Activated CD8-positive, alpha-beta T cell treated with anti-CD3 and anti-CD28 coated beads, Interleukin-2, amount 10 ng/mL, durations not matched to agents 7 days and 5 days (primary cell): ENCODE data around the gene C2CD5. TPM values are rescaled to one million over a fixed set of nuclear protein-coding genes. Genes with fewer than 3 reads are reported as not detected.
"Not testable (repeated sequence)": the region's sequence is repeated elsewhere in the genome, so short reads cannot be mapped to it uniquely, and the experiment has no call there.

Source experiments
- ATAC-seq: fragments of 150-1000 bp; cut with Tn5 transposase; one replicate; pipeline ENCODE4 v1.10.0; 2021; ENCODE audit warnings: moderate library complexity
- CTCF ChIA-PET: fragments of 350-600 bp; sonication (Branson Sonifier 250); formaldehyde crosslinking; loops from one replicate; lab custom pipeline; 2021; ENCODE audit warnings: antibody characterized with exemption; lab: Charles Lee
- POLR2A ChIA-PET: fragments of 350-600 bp; sonication (Branson Sonifier 250); formaldehyde crosslinking; loops from one replicate; lab custom pipeline; 2021; ENCODE audit warnings: antibody characterized with exemption; lab: Charles Lee
- DNase-seq: peaks from one replicate; pipeline ENCODE4 v3.0.0-alpha.2; 2020
- H3K27ac Mint-ChIP-seq: one replicate; pipeline ENCODE4 v1.8.0; 2021; ENCODE audit warnings: mild to moderate bottlenecking, mixed read lengths
- H3K27me3 Mint-ChIP-seq: one replicate; pipeline ENCODE4 v1.8.0; 2021; ENCODE audit warnings: low read depth, mixed read lengths
- H3K36me3 Mint-ChIP-seq: one replicate; pipeline ENCODE4 v1.8.0; 2021; ENCODE audit warnings: low read depth, mixed read lengths
- H3K4me1 Mint-ChIP-seq: one replicate; pipeline ENCODE4 v1.8.0; 2021; ENCODE audit warnings: low read depth, mixed read lengths
- H3K4me3 Mint-ChIP-seq: one replicate; pipeline ENCODE4 v1.8.0; 2021; ENCODE audit warnings: mild to moderate bottlenecking, mixed read lengths
- H3K9me3 Mint-ChIP-seq: one replicate; pipeline ENCODE4 v1.8.0; 2022; ENCODE audit warnings: mixed read lengths; ENCODE audit not compliant: insufficient read depth
- total RNA-seq, 2 experiments: library from RNA; stranded (reverse); gene quantifications; one replicate each; pipeline ENCODE4 v1.2.3, GENCODE V29; 2021

C2CD5 gene
- total RNA-seq, 2 experiments from 2014 or later = 44.6 to 50.6 TPM

- H3K9me3 Mint-ChIP-seq = no peaks in the 10 kb centered on the region
- H3K27me3 Mint-ChIP-seq = peaks cover under 1% of the 10 kb centered on the region
- peaks cover 4% of the 10 kb centered on the region for H3K36me3 Mint-ChIP-seq
- ChIA-PET CTCF (interaction anchor here (1.1 to 2.4 kb wide), 3 partner anchors 11 to 37 kb away, joined by 3 to 7 read pairs (median 7); no protein-coding TSS in a partner anchor), POLR2A (no interaction called here)
- no peaks in the 10 kb centered on the region for H3K4me1 Mint-ChIP-seq
- no peak for ATAC-seq
- H3K27ac Mint-ChIP-seq = no peak overlapping the region
- no peak overlapping the region for H3K4me3 Mint-ChIP-seq
- no peak for DNase-seq
Measured at GRCh38 chr12:22447223-22447622, 97.1 kb downstream of the C2CD5 start.

DNA sequence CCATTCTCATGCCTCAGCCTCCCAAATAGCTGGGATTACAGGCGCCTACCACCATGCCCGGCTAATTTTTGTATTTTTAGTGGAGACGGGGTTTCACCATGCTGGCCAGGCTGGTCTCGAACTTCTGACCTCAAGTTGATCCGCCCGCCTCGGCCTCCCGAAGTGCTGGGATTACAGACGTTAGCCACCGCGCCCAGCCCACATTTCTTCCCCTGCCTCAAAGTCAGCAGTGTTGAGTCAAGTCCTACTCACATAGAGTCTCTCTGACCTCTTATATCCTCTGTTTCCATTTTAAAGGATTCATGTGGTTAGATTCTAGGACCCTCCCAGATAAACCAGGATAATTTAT, 100.1 kb downstream of the C2CD5 start:
- H3K4me1 Mint-ChIP-seq, H3K27ac Mint-ChIP-seq, H3K4me3 Mint-ChIP-seq, H3K36me3 Mint-ChIP-seq, H3K27me3 Mint-ChIP-seq, DNase-seq, ATAC-seq, POLR2A ChIA-PET, H3K9me3 Mint-ChIP-seq: not testable (repeated sequence)
- CTCF ChIA-PET = interaction anchor here (0.9 to 1.8 kb wide), 7 partner anchors 8 to 397 kb away, joined by 3 to 10 read pairs (median 4); no protein-coding TSS in a partner anchor

- ATAC-seq (peak; percentile 99), DNase-seq (peak; percentile 70)
- ChIA-PET CTCF (interaction anchor here (0.6 to 1.8 kb wide), 14 partner anchors 9 to 747 kb away, joined by 3 to 12 read pairs (median 4); no protein-coding TSS in a partner anchor), POLR2A (interaction anchor here (0.7 kb wide), 1 partner anchor 47 kb away, joined by 3 read pairs; no protein-coding TSS in a partner anchor)
- no peaks in the 10 kb centered on the region for H3K36me3 Mint-ChIP-seq
- H3K4me3 Mint-ChIP-seq = no peak overlapping the region
- H3K27ac Mint-ChIP-seq = no peak overlapping the region
- peaks cover 9% of the 10 kb centered on the region for H3K27me3 Mint-ChIP-seq
- no peaks in the 10 kb centered on the region for H3K9me3 Mint-ChIP-seq
- no peaks in the 10 kb centered on the region for H3K4me1 Mint-ChIP-seq
Measured at GRCh38 chr12:22443379-22444316, 100.7 kb downstream of the C2CD5 start.

GRCh38 chr12:22437031-22437806, 107.1 kb downstream of the C2CD5 start:
- DNase-seq = no peak
- ChIA-PET POLR2A (no interaction called here), CTCF (interaction anchor here (1.0 to 2.4 kb wide), 3 partner anchors 23 to 335 kb away, joined by 3 to 10 read pairs (median 4); no protein-coding TSS in a partner anchor)
- no peaks in the 10 kb centered on the region for H3K36me3 Mint-ChIP-seq
- H3K27me3 Mint-ChIP-seq = peaks cover 9% of the 10 kb centered on the region
- no peaks in the 10 kb centered on the region for H3K9me3 Mint-ChIP-seq
- H3K4me1 Mint-ChIP-seq = no peaks in the 10 kb centered on the region
- no peak for ATAC-seq
- H3K27ac Mint-ChIP-seq = no peak overlapping the region
- no peak overlapping the region for H3K4me3 Mint-ChIP-seq

GRCh38 chr12:22435583-22435982, 108.8 kb downstream of the C2CD5 start:
- H3K36me3 Mint-ChIP-seq = no peaks in the 10 kb centered on the region
- H3K27ac Mint-ChIP-seq = no peak overlapping the region
- H3K4me1 Mint-ChIP-seq = peaks cover 5% of the 10 kb centered on the region
- H3K27me3 Mint-ChIP-seq = no peaks in the 10 kb centered on the region
- ChIA-PET POLR2A (no interaction called here), CTCF (interaction anchor here (0.7 kb wide), 1 partner anchor 100 kb away, joined by 3 read pairs; no protein-coding TSS in a partner anchor)
- no peak overlapping the region for H3K4me3 Mint-ChIP-seq
- DNase-seq (no peak), ATAC-seq (no peak)
- H3K9me3 Mint-ChIP-seq = no peaks in the 10 kb centered on the region

DNA sequence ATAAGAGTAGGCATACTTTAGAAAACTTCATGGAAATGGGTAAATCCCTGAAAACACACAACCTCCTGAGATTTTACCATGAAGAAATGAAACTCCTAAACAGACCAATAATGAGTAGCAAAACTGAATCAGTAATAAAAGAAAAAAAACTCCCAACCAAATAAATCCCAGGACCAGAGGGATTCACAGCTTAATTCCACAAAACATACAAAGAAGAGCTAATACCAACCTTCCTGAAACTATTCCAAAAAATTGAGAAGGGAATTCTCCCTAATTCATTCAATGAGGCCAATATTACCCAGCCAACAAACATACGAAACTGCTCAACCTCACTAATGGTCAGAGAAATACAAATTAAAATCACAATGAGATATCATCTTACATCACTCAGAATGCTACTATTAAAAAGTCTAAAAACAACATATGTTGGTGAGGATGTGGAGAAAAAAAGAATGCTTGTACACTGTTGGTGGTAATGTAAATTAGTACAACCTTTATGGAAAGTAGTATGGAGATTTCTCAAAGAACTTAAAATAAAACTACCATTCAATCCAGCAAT, 112.6 kb downstream of the C2CD5 start:
- ATAC-seq (no peak), DNase-seq (no peak)
- Mint-ChIP-seq H3K27ac (peak overlapping the region; percentile 35), H3K4me3 (peak overlapping the region; percentile 33), H3K36me3 (no peaks in the 10 kb centered on the region), H3K4me1 (peaks cover 5% of the 10 kb centered on the region), H3K9me3 (no peaks in the 10 kb centered on the region), H3K27me3 (no peaks in the 10 kb centered on the region)
- CTCF ChIA-PET = no interaction called here
- POLR2A ChIA-PET = no interaction called here

- Mint-ChIP-seq H3K36me3 (no peaks in the 10 kb centered on the region), H3K4me1 (no peaks in the 10 kb centered on the region), H3K9me3 (no peaks in the 10 kb centered on the region), H3K4me3 (no peak overlapping the region), H3K27ac (no peak overlapping the region), H3K27me3 (no peaks in the 10 kb centered on the region)
- no peak for ATAC-seq
- ChIA-PET CTCF (no interaction called here), POLR2A (no interaction called here)
- no peak for DNase-seq
Measured at GRCh38 chr12:22416801-22417200, 127.5 kb downstream of the C2CD5 start.

DNA sequence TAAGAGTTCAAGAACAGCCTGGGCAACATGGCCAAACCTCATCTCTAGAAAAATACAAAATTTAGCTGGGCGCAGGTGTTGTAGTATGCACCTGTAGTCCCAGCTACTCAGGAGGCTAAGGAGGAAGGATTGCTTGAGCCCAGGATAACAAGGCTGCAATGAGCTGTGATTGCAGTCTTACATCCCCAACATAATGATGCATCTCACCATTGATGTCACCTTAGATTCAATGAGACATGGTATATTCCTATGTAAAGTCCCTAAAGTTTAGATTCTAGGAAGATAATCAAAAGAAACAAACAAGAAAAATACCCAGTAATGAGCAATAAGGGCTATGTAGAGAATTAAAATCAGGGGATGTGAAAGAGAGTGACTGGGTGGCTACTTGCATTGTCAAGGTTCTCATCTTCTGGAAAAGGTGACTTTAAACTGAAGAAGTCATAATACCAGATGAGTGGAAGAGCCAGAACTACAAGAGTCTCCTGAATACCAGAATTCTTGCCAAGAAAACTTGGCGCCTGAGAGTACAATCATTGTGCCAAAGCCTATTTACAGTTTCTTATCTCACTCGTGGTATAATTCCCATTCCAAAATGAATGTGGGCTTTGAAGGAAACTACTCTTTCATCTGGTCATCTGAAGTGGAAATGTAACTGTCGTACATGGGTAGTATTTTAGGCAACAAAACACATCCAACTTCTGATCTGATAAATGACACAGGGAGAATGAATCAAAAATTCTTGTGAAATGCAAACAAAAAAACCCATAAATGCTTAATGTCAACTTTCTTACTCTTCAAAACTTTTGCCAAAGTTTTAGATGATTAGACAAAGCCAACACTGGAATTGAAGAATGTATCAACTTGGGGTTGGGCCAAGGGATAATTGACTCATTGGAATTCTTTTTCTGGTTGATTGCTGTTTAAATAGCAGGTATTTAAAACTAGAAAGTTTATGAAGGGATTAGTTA, 128.7 kb downstream of the C2CD5 start:
- H3K36me3 Mint-ChIP-seq = no peaks in the 10 kb centered on the region
- ChIA-PET CTCF (no interaction called here), POLR2A (no interaction called here)
- H3K27me3 Mint-ChIP-seq = no peaks in the 10 kb centered on the region
- no peaks in the 10 kb centered on the region for H3K9me3 Mint-ChIP-seq
- ATAC-seq (no peak), DNase-seq (no peak)
- H3K27ac Mint-ChIP-seq = no peak overlapping the region
- H3K4me1 Mint-ChIP-seq = peaks cover under 1% of the 10 kb centered on the region
- no peak overlapping the region for H3K4me3 Mint-ChIP-seq

DNA sequence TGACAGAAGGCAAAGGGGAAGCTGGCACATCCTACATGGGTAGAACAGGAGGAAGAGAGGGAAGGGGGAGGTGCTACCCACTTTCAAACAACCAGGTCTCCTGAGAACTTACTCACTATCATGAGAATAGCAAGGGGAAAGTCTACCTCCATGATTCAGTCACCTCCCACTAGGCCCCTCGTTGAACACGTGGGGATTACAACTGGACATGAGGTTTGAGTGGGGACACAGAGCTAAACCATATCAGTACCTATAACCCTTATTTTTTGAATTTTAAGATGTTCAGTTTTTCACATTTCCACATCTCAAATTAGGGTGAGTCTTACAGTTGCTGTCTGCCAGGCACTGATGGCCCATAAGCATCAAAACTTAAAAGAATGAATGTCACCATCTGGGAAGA, 129.6 kb downstream of the C2CD5 start:
- Mint-ChIP-seq H3K4me3 (no peak overlapping the region), H3K27me3 (no peaks in the 10 kb centered on the region), H3K4me1 (peaks cover 6% of the 10 kb centered on the region), H3K27ac (no peak overlapping the region), H3K9me3 (no peaks in the 10 kb centered on the region), H3K36me3 (no peaks in the 10 kb centered on the region)
- POLR2A ChIA-PET = no interaction called here
- ATAC-seq = no peak
- no peak for DNase-seq
- CTCF ChIA-PET = no interaction called here

DNA sequence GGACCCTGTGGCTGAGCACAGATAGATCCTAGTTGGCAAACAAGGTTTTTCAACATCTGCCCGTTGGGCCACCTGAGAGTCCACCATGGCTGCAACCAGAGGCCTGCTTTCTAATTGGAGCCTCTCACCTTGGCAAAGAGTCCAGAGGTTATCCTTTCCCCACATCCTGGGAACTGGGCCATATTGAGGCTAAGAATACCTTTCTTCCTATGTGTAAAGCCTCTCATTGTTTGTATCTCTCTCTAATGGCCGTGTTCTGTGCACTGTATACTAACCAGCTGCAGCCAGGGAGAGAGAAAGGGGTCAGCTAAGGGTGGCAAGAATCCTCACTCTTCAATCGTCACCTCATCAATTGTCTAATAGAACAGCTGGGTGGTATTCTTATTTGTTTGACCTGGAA, 130.8 kb downstream of the C2CD5 start:
- CTCF ChIA-PET = no interaction called here
- Mint-ChIP-seq H3K36me3 (no peaks in the 10 kb centered on the region), H3K27ac (no peak overlapping the region), H3K9me3 (no peaks in the 10 kb centered on the region), H3K27me3 (no peaks in the 10 kb centered on the region), H3K4me3 (no peak overlapping the region), H3K4me1 (peaks cover 15% of the 10 kb centered on the region)
- POLR2A ChIA-PET = no interaction called here
- no peak for DNase-seq
- ATAC-seq = no peak

- no peak overlapping the region for H3K4me3 Mint-ChIP-seq
- H3K36me3 Mint-ChIP-seq = no peaks in the 10 kb centered on the region
- ATAC-seq (no peak), DNase-seq (no peak)
- no peak overlapping the region for H3K27ac Mint-ChIP-seq
- ChIA-PET POLR2A (no interaction called here), CTCF (no interaction called here)
- H3K27me3 Mint-ChIP-seq = no peaks in the 10 kb centered on the region
- H3K9me3 Mint-ChIP-seq = no peaks in the 10 kb centered on the region
- peaks cover 20% of the 10 kb centered on the region for H3K4me1 Mint-ChIP-seq
Measured at GRCh38 chr12:22412581-22412980, 131.8 kb downstream of the C2CD5 start.
